Measurements from ENCODE around the gene NUDT21.
A peak's percentile ranks its signal among the peaks of the same experiment; 100 is the strongest.
"Not testable (repeated sequence)": the region's sequence is repeated elsewhere in the genome, so short reads cannot be mapped to it uniquely, and the experiment has no call there.

The NUDT21 gene

GRCh38 chr16:56450986-56451752 lies at the start of gene NUDT21, which contains the start of gene OGFOD1:
TSS of gene NUDT21 (minus strand) at chr16:56451332. CDS start at chr16:56451202, 130 bp downstream.
TSS of gene OGFOD1 (plus strand) at chr16:56451554. CDS start at chr16:56451613, 59 bp downstream.
- peak; percentile 79 to 89 for DNase-seq (ENCODE audit: low read depth in 2 of 2)

- no peak for DNase-seq (ENCODE audit: low read depth in 2 of 2)
These were observed 42.7 kb upstream of the NUDT21 start for GRCh38 chr16:56493815-56494214.

GRCh38 chr16:56493126-56493525 lies 42.0 kb upstream of the NUDT21 start:
- no peak for DNase-seq (ENCODE audit: low read depth in 2 of 2)

GRCh38 chr16:56491657-56492261 lies 40.6 kb upstream of the NUDT21 start:
- no peak for DNase-seq (ENCODE audit: low read depth in 2 of 2)

GRCh38 chr16:56488868-56489267 lies 37.7 kb upstream of the NUDT21 start:
- DNase-seq (ENCODE audit: low read depth in 2 of 2), result not testable (repeated sequence)

GRCh38 chr16:56488035-56488434 lies 36.9 kb upstream of the NUDT21 start:
- no peak for DNase-seq (ENCODE audit: low read depth in 2 of 2)

GRCh38 chr16:56483394-56483793 lies 32.3 kb upstream of the NUDT21 start:
- DNase-seq (ENCODE audit: low read depth in 2 of 2), result no peak

GRCh38 chr16:56482683-56483236 lies 31.6 kb upstream of the NUDT21 start:
- no peak for DNase-seq (ENCODE audit: low read depth in 2 of 2)

- DNase-seq (ENCODE audit: low read depth in 2 of 2), result no peak
These were observed 30.5 kb upstream of the NUDT21 start for GRCh38 chr16:56481468-56482122.

GRCh38 chr16:56480776-56481467 lies 29.8 kb upstream of the NUDT21 start:
- DNase-seq (ENCODE audit: low read depth in 2 of 2), result no peak

GRCh38 chr16:56479469-56479868 lies 28.3 kb upstream of the NUDT21 start:
- DNase-seq (ENCODE audit: low read depth in 2 of 2), result no peak

- DNase-seq (ENCODE audit: low read depth in 2 of 2), result no peak
These were observed 27.3 kb upstream of the NUDT21 start for GRCh38 chr16:56478281-56479049.

GRCh38 chr16:56477096-56477878 lies 26.2 kb upstream of the NUDT21 start:
- DNase-seq (ENCODE audit: low read depth in 2 of 2), result peak in 1 of 2 donors; percentile 7

- DNase-seq (ENCODE audit: low read depth in 2 of 2), result no peak
These were observed 24.1 kb upstream of the NUDT21 start for GRCh38 chr16:56475201-56475600.

GRCh38 chr16:56470666-56471065 lies 19.5 kb upstream of the NUDT21 start:
- no peak for DNase-seq (ENCODE audit: low read depth in 2 of 2)

GRCh38 chr16:56470232-56470631 lies 19.1 kb upstream of the NUDT21 start:
- no peak for DNase-seq (ENCODE audit: low read depth in 2 of 2)

- no peak for DNase-seq (ENCODE audit: low read depth in 2 of 2)
These were observed 18.6 kb upstream of the NUDT21 start for GRCh38 chr16:56469748-56470147.

- no peak for DNase-seq (ENCODE audit: low read depth in 2 of 2)
These were observed 17.7 kb upstream of the NUDT21 start for GRCh38 chr16:56468800-56469199.

- no peak for DNase-seq (ENCODE audit: low read depth in 2 of 2)
These were observed 15.2 kb upstream of the NUDT21 start for GRCh38 chr16:56466344-56466743.

- DNase-seq (ENCODE audit: low read depth in 2 of 2), result no peak
These were observed 12.0 kb upstream of the NUDT21 start for GRCh38 chr16:56463153-56463552.
